ENCODE measurements around the gene DGKH.

Gene DGKH

DNA sequence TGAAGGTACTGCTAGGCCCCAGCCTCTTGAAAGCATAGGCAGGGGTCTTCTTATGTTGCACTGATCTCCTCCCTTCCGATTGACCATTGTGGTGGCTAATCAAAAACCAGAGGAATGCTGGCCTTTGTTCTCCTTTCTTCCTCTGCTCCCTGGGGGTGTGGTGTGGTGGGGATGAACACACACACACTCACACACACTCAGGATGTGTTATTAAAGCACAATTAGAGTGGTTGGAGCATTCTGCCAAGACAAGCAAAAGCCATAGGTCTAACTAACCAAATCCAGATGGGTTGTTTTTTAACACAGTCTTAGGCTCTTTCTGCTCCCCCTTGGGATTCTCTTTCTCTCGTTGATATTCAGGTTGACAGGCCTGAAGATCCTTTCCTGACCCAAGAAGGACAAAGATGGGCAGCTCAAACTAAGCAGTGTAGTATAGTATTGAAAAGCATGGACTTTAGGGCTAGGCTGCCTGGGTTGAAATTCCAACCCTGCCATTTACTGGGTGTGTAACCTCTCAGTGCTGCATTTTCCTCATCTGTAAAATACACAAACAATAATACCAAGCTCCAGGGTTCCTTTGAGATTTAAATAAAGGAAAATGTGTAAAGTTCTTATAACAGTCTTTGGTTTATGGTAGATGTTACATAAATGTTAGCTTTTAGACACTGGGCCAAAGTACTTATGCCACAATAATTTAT, 25.5 kb upstream of the DGKH start:
- H3K9me3 ChIP-seq = no peaks in the 10 kb centered on the region
- no peak overlapping the region for H3K4me3 ChIP-seq
- H3K36me3 ChIP-seq = no peaks in the 10 kb centered on the region
- no peak for DNase-seq
- H3K27ac ChIP-seq = no peak overlapping the region
- no peaks in the 10 kb centered on the region for H3K4me1 ChIP-seq
- intact Hi-C loops (cut with DNase I; ENCODE audit: low total_unique reads) = no loop called here
- TF ChIP-seq, protein P1, sequence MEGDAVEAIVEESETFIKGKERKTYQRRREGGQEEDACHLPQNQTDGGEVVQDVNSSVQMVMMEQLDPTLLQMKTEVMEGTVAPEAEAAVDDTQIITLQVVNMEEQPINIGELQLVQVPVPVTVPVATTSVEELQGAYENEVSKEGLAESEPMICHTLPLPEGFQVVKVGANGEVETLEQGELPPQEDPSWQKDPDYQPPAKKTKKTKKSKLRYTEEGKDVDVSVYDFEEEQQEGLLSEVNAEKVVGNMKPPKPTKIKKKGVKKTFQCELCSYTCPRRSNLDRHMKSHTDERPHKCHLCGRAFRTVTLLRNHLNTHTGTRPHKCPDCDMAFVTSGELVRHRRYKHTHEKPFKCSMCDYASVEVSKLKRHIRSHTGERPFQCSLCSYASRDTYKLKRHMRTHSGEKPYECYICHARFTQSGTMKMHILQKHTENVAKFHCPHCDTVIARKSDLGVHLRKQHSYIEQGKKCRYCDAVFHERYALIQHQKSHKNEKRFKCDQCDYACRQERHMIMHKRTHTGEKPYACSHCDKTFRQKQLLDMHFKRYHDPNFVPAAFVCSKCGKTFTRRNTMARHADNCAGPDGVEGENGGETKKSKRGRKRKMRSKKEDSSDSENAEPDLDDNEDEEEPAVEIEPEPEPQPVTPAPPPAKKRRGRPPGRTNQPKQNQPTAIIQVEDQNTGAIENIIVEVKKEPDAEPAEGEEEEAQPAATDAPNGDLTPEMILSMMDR (IDR thresholded peaks at IDR 0.05) = no peak
- no peaks in the 10 kb centered on the region for H3K27me3 ChIP-seq

DNA sequence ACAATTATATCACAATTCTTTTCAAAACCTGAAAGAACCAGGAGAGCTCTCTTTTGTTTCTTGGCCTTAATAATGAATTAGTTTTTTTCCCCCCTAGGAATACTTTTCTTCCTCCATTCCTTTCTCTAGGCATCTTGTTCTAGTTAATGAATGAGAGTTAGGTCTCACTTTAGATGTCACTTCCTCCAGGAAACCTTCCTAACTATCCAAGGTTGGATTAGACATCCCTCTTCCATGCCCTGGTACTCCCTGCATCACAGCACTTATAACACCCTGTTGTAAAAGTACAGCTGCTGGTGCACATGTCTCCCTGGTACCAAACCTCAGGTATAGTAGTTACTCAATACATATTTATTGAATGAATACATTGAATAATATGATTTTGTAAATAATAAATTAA, 21.2 kb upstream of the DGKH start:
- H3K27ac ChIP-seq = no peak overlapping the region
- DNase-seq = no peak
- no peaks in the 10 kb centered on the region for H3K27me3 ChIP-seq
- H3K9me3 ChIP-seq = no peaks in the 10 kb centered on the region
- H3K4me1 ChIP-seq = no peaks in the 10 kb centered on the region
- TF ChIP-seq, protein P1 (IDR thresholded peaks at IDR 0.05) = no peak
- no peaks in the 10 kb centered on the region for H3K36me3 ChIP-seq
- H3K4me3 ChIP-seq = no peak overlapping the region
- intact Hi-C loops (cut with DNase I; ENCODE audit: low total_unique reads) = no loop called here

DNA sequence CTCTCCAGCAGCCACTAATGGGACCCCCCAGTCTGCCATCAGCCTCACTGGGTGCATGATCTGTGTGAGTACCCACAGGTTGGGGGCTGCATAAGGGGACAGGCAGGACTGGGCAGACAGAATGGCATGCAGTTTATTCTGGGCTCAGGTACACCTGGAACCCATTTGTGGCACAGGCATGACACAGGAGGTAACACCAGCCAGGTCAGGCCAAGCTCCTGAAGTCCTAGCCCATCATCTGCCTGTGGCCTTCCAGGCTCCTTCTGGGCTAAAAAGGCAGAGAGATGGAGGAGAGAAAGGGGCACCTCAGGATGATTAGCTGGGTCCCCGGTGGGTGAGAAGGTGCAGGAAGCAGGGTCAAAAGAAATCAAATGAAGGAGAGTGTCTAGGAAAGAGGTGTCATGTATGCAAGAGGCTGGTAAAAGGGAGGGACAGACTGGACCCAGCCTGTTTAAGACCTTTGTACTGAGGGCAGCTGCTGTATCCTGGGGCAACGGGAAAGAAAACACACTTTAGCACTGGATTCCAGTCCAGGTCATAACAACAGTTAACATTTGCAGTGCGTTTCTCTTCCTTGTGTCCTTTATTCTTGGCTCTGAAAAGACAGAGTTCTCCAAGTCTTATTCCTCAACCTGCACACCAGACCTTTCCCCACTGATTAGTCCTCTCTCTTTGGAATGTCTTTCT, 20.2 kb upstream of the DGKH start:
- no peaks in the 10 kb centered on the region for H3K36me3 ChIP-seq
- no peak overlapping the region for H3K27ac ChIP-seq

DNA sequence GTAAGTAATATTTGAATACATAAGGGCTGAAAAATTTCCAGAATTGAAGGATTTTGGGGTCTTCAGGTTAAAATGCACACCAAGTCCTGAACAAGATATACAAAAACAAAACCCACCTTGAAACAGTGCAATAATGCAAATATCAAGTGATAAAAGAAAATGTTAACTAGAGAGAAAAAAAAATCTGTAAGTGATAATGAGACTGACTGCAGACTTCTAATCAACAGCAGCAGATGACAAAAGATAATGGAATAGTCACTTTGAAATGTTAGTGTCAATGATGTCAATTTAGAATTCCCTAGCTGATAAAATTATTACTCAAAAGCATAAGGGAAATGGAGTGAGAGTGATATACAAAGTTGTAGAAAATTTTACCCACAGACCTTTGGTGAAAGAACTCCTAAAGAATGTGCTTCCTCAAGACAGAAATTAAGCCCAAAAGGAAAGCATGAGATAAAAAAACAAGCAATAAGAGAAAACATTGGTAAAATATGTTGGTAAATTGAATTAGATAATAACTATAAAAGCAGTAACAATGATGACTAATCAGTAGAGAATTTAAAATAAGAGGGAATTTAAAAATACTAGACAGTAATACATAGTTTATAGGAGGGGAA, 12.4 kb upstream of the DGKH start:
- Histone ChIP-seq H3K27me3 (no peaks in the 10 kb centered on the region), H3K4me3 (no peak overlapping the region), H3K36me3 (no peaks in the 10 kb centered on the region), H3K27ac (no peak overlapping the region), H3K4me1 (peaks cover 0 to 5% (median 0%) of the 10 kb centered on the region in 4 donors), H3K9me3 (no peaks in the 10 kb centered on the region)
- TF ChIP-seq, protein P1 (IDR thresholded peaks at IDR 0.05) = no peak
- DNase-seq = no peak
- intact Hi-C loops (cut with DNase I; ENCODE audit: low total_unique reads) = no loop called here

More for the DNA sequence above, 20.2 kb upstream of the DGKH start:
- H3K4me1 ChIP-seq = no peaks in the 10 kb centered on the region
- no peaks in the 10 kb centered on the region for H3K9me3 ChIP-seq
- TF ChIP-seq, protein P1 (IDR thresholded peaks at IDR 0.05) = no peak
- no peaks in the 10 kb centered on the region for H3K27me3 ChIP-seq
- intact Hi-C loops (cut with DNase I; ENCODE audit: low total_unique reads) = no loop called here
- H3K4me3 ChIP-seq = no peak overlapping the region
- DNase-seq = no peak

DNA sequence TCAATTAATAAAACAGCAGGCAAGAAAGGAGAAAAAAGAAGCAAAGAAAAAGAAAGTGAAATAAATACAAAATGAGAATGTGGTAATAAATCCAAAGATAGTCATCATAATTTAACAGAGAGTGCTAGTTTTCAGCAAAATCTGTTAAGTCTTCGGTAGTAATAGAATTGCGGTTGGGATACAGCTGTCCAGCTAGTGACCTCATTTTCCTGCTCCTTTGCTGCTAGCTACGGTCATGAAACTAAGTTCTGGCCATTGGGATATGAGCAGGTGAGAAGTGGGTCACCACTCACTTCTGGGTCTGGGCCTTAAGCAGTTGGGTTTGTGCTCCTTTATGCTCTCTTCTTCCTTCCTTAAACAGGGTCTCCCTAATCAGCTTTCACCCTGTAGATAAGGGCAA, 11.7 kb upstream of the DGKH start:
- Histone ChIP-seq H3K4me3 (no peak overlapping the region), H3K27ac (no peak overlapping the region), H3K27me3 (no peaks in the 10 kb centered on the region), H3K4me1 (peaks cover 0 to 5% (median 2%) of the 10 kb centered on the region in 4 donors), H3K36me3 (no peaks in the 10 kb centered on the region), H3K9me3 (no peaks in the 10 kb centered on the region)
- TF ChIP-seq, protein P1 (IDR thresholded peaks at IDR 0.05) = no peak
- no peak for DNase-seq
- intact Hi-C loops (cut with DNase I; ENCODE audit: low total_unique reads) = no loop called here

Measured in tibial artery (tissue), 4 donors.